ENCODE measurements around the gene CADPS2. TPM values are rescaled to one million over a fixed set of nuclear protein-coding genes. Genes with fewer than 3 reads are reported as not detected.

Gene CADPS2
- total and polyA plus RNA-seq, 2 donors (not counting 3 experiments of a cell fraction or from before 2014, with no cell fraction given) = 9.5 to 22.6 TPM

GRCh38 chr7:122715183-122715582, 171.1 kb downstream of the CADPS2 start:
- Histone ChIP-seq H3K4me2 (ENCODE audit: insufficient read depth, low read length) (no peak overlapping the region), H3K36me3 (ENCODE audit: control insufficient read depth in 2 of 2, extremely low read depth in 1 of 2, insufficient read depth in 2 of 2, low read length in 2 of 2) (no peaks in the 10 kb centered on the region), H3K4me3 (replicated peaks in 1 of 3; ENCODE audit: insufficient read depth in 1 of 3, low read depth in 1 of 3, low read length in 3 of 3) (no peak overlapping the region), H3K79me2 (ENCODE audit: control insufficient read depth, insufficient read depth, low read length) (no peaks in the 10 kb centered on the region), H3K9me1 (replicated peaks; ENCODE audit: control insufficient read depth, extremely low read depth, insufficient read depth, low read length) (no peaks in the 10 kb centered on the region), H2AFZ (ENCODE audit: low read depth, low read length) (no peak overlapping the region), H3K4me1 (ENCODE audit: control insufficient read depth, extremely low read depth, insufficient read depth, low read length) (no peaks in the 10 kb centered on the region), H4K20me1 (replicated peaks; ENCODE audit: control insufficient read depth, extremely low read depth, insufficient read depth, low read length) (no peaks in the 10 kb centered on the region), H3K9ac (replicated peaks; ENCODE audit: extremely low read depth, insufficient read depth, low read length) (no peak overlapping the region), H3K27ac (ENCODE audit: insufficient read depth, low read depth, low read length) (no peak overlapping the region), H3K9me3 (replicated peaks; ENCODE audit: control insufficient read depth, insufficient read depth, low read length) (no peaks in the 10 kb centered on the region), H3K27me3 (ENCODE audit: control insufficient read depth in 2 of 2, insufficient read depth in 2 of 2, low read length in 2 of 2) (no peaks in the 10 kb centered on the region)
- DNase-seq (ENCODE audit: low read depth, low spot score) (no peak), FAIRE-seq (no peak)
- POLR2A ChIA-PET = no interaction called here
- dilution Hi-C loops (cut with MboI; ENCODE audit: extremely low pct_ligation_motif_present, low sequenced_read_pairs) = no loop called here
- BruUV-seq (replicated peaks) = no TSS peak
- TF ChIP-seq MAX (IDR thresholded peaks at IDR 0.05; ENCODE audit: insufficient read depth, insufficient read length) (no peak), FOS (IDR thresholded peaks at IDR 0.05; ENCODE audit: borderline replicate concordance, insufficient read depth, low read length) (no peak), POLR2A (IDR thresholded peaks at IDR 0.05; ENCODE audit: low read depth, low read length) (no peak), GATA2 (IDR thresholded peaks at IDR 0.05; ENCODE audit: insufficient read depth, insufficient read length, low read depth, low read length) (no peak), POLR2AphosphoS5 (IDR thresholded peaks at IDR 0.05; ENCODE audit: insufficient read depth, low read depth, low read length) (no peak), MYC (IDR thresholded peaks at IDR 0.05; ENCODE audit: low read depth, low read length) (no peak), EZH2 (IDR thresholded peaks at IDR 0.05; ENCODE audit: borderline replicate concordance, low read depth, low read length, severe bottlenecking) (no peak), JUN (IDR thresholded peaks at IDR 0.05; ENCODE audit: borderline replicate concordance, insufficient read depth, insufficient read length, low read depth) (no peak)
- TF ChIP-seq, protein P1, sequence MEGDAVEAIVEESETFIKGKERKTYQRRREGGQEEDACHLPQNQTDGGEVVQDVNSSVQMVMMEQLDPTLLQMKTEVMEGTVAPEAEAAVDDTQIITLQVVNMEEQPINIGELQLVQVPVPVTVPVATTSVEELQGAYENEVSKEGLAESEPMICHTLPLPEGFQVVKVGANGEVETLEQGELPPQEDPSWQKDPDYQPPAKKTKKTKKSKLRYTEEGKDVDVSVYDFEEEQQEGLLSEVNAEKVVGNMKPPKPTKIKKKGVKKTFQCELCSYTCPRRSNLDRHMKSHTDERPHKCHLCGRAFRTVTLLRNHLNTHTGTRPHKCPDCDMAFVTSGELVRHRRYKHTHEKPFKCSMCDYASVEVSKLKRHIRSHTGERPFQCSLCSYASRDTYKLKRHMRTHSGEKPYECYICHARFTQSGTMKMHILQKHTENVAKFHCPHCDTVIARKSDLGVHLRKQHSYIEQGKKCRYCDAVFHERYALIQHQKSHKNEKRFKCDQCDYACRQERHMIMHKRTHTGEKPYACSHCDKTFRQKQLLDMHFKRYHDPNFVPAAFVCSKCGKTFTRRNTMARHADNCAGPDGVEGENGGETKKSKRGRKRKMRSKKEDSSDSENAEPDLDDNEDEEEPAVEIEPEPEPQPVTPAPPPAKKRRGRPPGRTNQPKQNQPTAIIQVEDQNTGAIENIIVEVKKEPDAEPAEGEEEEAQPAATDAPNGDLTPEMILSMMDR (IDR thresholded peaks at IDR 0.05; ENCODE audit: extremely low read depth in 1 of 2, insufficient read depth in 1 of 2, low read depth in 1 of 2, low read length in 2 of 2) = no peak
- intact Hi-C loops (cut with micrococcal nuclease) = no loop called here
- CTCF ChIA-PET = interaction anchor here (0.8 to 1.2 kb wide), 2 partner anchors 11 to 439 kb away, joined by 3 to 4 read pairs; no protein-coding TSS in a partner anchor
